Skeletal muscle cell (primary cell): Measurements from ENCODE around the gene TBXAS1.

Experiments
- DNase-seq: peaks from one replicate; pipeline ENCODE4 v3.0.0-alpha.2; 2010; ENCODE audit warnings: low read depth
- H3K4me3 ChIP-seq: 2 replicates; pipeline ENCODE4 v1.5.1; 2011; ENCODE audit warnings: low read depth, mild to moderate bottlenecking, control low read depth, low read length, moderate library complexity

TBXAS1 gene

DNA sequence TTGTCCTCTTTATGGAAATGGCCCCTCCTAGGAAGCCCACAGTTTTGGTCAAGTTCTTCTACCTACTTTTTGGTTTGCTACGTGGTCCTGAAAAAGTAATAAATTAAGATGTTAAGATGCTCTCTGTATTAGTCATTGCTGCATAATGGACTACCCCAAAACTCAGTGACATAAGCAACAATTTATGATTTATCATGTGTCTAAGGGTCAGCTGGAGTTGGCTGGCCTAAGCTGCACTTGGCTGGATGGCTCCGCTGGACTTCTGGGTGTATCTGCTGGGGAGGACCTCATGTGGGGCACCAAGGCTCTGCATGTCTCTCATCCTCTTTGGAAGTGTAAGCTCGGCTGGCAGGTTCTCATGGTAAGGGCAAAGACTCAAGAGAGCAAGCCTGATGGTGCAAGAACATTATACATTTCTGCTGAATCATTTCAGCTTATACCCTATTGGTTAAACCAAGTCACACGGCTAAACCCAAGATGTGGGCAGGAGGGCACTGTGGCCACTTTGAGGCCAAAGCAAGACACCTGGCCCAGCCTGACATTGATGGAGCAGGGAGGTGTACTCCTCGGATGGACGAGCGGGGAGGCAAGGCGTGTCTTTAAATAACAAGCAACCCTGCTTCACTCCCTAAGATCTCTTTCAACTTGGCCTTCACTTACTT lies 47.7 kb downstream of the TBXAS1 start:
- H3K4me3 ChIP-seq, result no peak overlapping the region
- no peak for DNase-seq

DNA sequence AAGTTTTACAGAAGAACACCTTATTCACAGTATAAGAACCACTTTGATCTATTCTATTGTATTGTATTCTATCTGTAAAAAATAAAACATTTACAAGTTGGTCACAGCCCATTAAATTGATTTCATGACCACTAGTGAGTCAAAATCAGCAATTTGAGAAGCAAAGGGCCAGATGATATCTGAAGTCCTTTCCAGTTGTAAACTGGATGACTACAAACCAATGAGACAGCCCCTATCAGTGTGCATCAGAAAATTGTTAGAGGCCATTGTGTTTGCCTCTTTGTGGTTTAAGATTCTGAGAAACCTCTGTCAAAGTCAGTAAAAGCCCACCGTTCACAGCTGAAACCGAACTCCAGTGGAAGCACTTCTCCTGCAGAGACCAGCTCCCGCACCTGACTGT lies 54.8 kb downstream of the TBXAS1 start:
- H3K4me3 ChIP-seq, result no peak overlapping the region
- no peak for DNase-seq

DNA sequence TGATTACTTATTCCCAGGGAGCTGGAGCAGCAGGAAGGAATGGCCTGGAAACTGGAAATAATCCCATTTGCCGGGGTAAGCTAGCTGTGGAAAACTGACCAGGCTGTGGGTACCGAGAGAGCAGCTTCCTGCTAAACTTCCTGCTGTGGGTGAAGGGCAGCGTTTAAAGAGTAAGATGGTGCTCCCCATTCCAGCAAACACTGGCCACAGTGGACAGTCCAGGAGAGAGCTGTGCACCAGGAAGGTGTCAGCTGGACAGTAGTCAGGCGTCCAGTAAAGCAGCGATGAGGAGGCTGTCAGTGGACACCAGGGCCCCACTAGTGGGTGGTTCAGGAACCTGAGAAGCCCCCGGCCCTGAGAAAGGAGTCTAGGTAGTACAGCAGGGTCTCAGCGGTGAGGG lies 55.4 kb downstream of the TBXAS1 start:
- H3K4me3 ChIP-seq, result no peak overlapping the region
- DNase-seq, result no peak

DNA sequence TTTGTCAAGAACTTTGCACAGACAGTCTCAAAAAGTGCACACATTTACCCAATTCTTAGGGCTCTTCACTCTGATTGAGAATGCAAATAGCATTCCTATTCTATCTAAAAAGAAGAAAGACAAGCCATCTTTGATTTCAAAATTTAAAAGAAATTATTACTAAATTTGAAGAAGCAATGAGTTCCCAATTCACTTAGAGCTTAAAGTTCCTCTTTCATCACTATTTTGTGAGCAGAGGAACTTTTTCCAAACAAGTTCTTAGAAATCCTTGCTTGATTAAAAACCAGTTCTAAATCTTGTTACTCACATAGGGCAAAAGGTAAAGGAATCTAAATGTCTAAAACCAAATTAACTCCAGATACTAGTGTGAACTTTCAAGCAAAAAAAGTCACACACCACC lies 56.4 kb downstream of the TBXAS1 start:
- DNase-seq, result no peak
- no peak overlapping the region for H3K4me3 ChIP-seq

DNA sequence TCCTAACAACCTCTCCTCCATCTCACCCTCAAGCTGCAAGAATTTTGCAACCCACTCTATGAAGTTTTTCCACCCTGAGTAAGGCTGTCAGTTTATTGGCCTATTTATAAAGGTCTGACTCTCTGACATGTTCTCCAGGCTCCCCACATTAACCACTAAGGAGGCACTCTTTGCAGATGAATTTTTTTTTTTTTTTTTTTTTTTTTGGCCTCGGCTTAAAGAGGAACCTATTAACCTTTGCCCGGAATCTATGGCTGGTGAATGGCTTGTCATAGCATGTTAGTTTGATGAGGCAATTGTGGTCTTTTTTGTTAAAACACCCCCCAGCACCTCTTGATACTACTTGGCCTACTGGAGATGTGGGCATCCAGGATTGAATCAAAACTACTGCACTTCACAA lies 57.1 kb downstream of the TBXAS1 start:
- no peak for DNase-seq
- H3K4me3 ChIP-seq, result no peak overlapping the region

DNA sequence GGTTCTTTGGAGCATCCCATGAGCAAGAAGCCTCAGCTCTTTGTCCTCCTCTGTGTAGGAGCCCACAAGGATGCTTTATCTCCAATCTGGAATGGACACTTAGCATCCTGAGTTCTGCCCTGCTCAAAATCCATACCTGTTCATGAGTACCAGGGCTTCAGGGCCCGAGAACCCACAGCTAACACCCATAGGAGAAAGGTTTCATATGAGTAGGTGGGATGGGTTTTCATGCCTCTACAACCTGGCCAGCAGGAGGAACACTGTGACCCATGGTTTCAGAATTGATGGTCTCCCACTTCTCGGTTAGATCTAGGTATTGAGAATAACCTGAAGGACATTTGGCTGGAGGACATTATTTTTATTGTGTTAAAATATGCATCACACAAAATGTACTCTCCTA lies 57.8 kb downstream of the TBXAS1 start:
- DNase-seq, result no peak
- no peak overlapping the region for H3K4me3 ChIP-seq

DNA sequence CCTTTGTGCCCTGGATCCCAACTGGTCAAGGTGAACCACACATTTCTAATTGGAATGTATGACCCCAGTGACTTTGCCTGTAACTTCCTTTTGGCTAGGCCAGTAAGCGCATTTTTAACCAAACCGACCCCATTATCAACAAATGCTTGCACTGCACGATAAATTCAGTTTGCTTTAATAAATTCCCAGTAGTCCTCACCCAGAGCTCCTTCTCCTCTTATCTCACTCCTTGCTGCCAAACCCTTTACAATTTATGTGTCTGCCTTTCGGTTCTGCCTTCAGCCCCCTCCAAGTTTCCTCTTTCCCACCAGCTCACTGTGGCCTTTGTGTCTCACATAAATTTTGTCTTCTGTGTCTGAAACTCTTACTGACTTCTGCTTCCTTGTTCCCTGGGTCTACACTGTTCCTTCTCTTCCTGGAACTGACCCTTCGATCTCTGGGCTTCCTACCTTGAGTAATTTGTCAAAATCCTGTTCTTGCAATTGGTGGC lies 59.0 kb downstream of the TBXAS1 start:
- H3K4me3 ChIP-seq, result no peak overlapping the region
- no peak for DNase-seq

DNA sequence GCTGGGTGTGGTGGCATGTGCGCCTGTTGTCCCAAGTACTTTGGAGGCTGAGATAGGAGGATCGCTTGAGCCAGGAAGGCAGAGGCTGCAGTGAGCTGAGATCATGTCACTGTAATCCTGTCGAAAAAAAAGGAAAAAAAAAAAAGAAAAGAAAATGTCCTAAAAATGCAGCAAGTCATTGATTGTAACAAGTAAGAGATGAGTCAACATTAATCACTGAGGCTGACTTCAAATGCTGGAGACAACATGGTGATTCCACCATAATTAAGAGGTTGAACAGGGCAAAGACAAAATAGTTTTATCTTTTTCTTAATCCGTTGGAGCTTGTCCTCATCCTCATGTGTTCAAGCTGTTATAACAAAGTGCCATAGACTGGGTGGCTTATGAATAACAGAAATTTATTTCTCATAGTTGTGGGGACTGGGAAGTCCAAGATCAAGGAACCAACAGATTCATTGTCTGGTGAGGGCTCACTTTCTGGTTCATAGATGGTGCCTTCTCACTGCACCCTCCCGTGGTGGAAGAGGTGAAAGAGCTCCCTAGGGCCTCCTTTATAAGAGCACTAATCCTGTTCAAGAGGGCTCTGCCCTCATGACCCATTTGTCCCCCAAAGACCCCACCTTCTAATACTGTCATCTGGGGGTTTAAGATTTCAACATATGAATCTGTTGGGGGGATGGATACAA lies 60.3 kb downstream of the TBXAS1 start:
- DNase-seq, result no peak
- no peak overlapping the region for H3K4me3 ChIP-seq

DNA sequence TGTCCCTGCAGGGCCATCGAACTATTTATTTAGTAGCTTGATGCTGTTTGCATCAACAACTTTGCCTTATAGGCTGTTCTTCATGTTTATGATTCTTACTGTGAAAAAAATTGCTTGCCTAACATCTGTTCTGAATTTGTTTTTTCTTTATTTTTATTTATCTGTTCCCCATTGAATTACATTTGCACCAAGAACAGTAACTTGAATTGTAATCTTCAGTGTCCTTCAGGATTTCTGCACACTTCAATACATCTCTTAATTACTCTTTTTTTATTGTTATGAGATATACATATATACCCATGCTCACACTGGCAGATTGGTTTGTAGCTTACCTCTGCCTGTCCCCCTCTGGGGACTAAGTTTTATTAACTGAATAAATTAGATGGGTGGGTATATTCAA lies 64.4 kb downstream of the TBXAS1 start:
- no peak overlapping the region for H3K4me3 ChIP-seq

DNA sequence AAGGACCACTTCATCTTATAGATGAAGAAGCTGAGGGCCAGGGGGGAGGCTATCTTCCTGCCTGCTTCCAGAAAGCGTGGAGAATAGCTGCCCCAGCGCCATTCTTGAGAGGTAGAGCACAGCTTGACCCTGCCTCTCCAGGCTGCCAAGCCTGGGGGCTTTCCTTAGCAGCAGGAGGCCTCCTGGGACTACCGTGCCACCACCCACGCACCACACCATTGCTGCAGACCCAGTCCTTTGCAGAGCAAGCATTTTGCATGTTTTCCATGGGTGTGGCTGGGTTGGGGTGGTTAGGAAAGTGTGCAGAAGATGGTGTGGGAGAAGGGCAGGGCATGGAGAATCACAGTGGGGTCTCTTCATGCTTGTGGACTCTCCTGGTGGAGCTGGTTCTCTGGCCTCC lies 64.9 kb downstream of the TBXAS1 start:
- DNase-seq, result no peak
- H3K4me3 ChIP-seq, result no peak overlapping the region

More for the DNA sequence above, 64.4 kb downstream of the TBXAS1 start:
- DNase-seq, result no peak

DNA sequence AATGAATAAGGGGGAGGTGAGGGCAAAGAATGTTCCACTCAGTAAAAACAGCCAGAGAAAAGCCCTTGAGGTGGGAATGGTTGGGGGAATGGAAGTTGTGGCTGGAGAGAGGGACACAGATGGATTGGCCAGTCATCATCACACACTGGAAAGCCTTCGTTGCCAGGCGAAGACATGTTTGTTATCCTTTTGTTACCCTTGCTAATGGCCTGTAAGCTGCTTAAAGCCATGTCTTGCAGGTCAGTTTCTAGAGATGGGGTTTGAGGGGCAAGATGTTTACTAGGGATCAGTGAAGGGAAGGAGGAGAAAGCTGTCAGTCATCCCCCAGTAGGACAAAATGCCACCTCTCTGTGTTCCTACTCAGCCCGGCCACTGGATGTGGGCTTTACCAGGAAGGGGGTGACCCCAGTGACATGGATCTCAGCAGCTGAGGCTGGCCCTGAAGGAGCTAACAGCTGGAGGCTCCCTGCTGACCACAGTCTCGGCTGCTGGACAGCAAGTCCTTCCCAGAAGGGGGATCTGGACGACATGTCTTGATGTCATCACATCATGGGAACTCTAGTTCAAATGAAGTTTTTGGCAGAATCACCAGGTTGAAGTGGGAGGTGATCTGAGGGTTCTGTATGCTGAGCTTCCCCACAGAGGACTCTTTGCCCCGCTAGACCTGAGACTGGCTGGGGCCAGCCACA lies 66.2 kb downstream of the TBXAS1 start:
- H3K4me3 ChIP-seq, result no peak overlapping the region
- DNase-seq, result no peak

DNA sequence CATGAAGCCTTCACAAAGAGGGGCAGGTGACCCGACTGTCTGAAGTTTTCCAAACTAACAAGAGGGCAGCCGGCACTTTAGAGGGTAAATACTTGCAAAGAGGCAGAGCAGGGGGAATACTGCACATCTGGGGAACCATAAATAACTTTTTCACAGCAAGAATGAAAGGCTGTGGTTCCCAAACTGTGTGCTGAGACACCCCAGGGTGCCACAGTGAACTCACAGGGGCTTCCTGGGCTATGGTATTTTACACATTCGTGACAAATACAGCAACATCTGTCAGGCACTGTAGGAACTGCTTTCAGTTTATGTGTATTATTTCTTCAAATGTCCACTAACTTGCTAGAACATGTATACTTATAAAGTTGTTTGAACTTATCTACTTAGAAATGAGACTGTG lies 67.2 kb downstream of the TBXAS1 start:
- DNase-seq, result no peak

DNA sequence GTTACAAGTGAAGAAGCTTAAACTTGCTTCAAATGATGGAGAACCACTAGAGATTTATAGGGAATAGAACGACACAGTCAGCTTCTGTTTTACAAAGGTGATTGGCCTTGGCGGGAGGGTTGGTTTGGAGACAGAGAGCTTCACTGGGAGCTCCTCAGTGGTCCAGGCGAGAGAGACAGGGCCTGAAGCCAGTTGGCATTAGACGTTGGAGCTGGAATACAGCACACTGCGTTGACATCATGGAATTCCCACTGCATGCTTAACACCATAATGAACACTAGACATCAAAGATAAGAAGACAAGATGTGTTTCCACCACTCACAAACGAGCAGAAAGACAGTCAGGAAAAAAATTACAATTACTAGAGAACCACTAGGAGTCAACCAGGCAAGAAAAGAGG lies 67.8 kb downstream of the TBXAS1 start:
- no peak overlapping the region for H3K4me3 ChIP-seq

More for the DNA sequence above, 67.2 kb downstream of the TBXAS1 start:
- no peak overlapping the region for H3K4me3 ChIP-seq

DNA sequence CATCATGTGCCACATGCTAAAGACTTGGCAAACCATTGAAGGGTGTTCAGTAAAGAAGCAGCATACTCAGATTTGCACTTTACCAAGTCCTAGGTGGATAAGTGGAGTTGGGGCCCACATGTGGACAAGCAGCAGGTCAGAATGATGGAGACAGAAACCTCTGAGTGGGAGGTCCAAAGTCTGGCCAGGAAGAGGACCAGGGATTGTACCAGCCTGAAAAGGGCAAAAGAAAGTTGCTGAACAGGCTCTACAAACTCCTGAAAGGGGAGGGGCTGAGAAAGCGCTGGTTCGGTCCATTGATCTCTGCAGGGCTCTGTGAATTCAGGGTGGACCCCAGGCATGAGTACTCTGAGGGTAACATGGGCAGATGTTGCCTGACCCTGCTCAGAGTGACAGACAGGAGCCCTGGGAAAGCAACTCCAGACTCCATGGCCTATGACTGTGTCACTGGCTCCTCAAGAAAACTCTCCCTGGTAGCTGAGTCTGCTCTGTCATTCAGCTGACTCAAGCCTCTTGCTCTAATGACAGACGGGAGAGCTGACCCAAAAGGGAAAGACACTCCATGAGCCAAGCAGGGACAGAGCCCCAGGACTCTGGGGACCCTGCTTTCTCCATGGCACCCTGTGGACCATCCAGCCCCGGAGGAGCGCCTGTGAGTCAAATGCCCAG lies 68.5 kb downstream of the TBXAS1 start:
- no peak overlapping the region for H3K4me3 ChIP-seq
- no peak for DNase-seq

More for the DNA sequence above, 67.8 kb downstream of the TBXAS1 start:
- DNase-seq, result no peak

DNA sequence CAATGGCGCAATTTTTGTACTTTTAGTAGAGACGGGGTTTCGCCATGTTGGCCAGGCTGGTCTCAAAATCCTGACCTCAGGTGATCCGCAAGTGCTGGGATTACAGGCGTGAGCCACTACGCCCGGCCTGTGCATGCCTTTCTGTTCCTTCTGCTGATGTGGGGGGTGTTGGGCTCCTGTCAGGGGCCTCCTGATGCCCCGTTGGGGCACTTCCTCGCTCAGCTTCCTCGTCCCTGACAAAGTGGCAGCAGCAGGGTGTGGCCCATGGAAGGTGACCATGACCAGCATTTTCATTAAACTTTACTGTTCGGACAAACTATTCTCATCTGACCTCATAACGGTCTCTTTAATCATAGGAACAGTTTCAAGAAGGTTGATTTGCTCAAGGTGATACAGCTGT lies 69.4 kb downstream of the TBXAS1 start:
- no peak for DNase-seq
- no peak overlapping the region for H3K4me3 ChIP-seq

DNA sequence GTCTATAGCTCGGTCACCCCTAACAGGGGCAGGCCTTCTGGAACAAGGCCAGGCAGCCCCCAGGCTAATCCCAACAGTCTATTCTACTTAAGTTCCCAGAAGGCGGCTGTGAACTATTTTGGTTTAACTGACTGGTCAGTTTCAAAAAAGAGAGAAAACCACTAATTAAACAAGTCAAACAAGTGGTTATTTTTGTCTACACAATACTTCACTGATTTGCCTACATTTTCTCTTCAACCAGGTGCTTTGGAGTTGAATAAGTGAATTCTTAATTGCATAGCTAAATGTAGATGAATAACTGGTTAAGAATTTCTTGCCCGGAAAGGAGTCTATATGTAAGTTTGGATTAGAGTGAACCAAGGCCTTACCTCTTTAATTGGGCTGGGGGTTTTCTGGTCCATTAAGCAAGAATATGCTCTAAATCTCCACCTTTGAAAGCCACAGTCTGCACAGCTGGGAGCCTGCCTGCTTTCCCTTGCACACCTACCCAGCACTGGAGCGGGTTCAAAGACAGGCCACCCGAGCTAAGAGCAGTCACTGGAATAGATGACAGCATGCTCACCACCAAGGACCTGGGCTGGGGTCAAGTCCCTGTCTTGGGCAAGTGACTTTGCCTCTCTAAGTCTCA lies 70.4 kb downstream of the TBXAS1 start:
- H3K4me3 ChIP-seq, result no peak overlapping the region
- DNase-seq, result no peak

DNA sequence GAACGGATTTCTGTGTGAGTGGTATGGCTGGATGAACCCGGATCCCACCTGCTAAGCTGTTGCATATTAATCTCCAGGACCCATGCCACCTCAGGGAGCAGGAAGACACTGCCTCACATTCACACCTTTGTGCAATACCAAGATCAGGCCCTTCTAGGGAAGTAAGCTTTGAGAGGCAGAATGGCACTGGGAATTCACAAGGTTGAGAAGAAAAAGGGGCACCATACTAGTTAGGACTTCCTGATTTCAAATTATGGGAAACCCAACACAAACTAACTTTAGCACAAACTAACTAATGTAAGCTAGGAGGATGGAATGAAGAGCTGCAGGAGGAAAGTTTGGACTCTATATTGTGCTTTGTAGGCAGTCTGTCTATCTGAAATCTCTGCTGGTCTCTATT lies 71.3 kb downstream of the TBXAS1 start:
- no peak for DNase-seq
- no peak overlapping the region for H3K4me3 ChIP-seq

DNA sequence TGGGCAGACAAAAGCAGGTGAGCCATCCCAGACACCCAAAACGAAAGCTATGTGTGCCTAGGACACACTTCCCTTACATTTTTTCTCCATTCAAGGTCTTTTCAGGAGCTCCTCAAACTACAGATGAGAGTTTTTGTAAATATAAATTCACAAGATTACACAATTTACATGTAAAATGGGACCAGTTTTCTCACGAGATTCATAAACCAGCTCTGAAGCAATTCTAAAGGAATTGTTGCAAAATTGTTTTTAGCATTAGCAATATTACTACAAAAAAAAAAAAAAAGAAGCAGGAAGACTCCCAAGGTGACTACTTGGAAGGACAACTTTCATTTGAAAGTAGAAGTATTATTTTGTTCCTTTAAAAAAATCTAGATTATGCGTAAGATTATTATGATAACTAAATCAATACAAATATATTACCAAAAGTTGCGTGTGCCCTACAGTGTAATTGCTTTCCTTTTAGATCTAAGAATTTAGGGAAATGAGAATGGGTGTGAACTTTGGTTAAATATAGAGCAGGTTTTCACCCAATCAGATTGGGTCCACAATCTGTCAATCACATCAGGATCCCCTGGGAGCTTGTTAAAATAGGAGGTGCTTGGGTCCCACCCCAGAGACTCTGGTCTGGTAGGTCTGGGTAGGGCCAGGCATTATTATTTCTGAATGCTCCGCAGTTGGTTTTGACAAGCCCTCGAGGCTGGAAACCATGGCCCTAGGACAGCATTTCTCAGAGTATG lies 72.2 kb downstream of the TBXAS1 start:
- no peak overlapping the region for H3K4me3 ChIP-seq
- DNase-seq, result no peak

DNA sequence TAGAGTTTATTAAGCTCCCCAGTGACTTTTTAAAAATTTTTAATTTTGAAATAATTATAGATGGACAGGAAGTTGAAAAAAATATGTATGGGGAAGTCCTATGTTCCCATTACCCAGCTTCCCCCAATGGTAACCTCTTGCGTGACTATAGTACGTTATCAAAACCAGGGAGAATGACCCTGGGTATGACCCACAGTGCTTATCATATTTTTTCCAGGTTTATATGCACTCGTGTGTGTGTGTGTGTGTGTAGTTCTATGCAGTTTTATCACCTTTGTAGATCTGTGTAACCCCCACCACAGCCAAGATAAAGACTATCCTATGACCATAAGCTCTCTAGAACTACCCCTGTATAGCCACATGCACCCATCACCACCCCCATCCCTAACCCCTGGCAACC lies 72.8 kb downstream of the TBXAS1 start:
- no peak overlapping the region for H3K4me3 ChIP-seq
- DNase-seq, result no peak
